Muscle of back (tissue), 11 donors: ENCODE measurements around the gene CCDC80. TPM values are rescaled to one million over a fixed set of nuclear protein-coding genes. Genes with fewer than 3 reads are reported as not detected.
"Not testable (repeated sequence)": the region's sequence is repeated elsewhere in the genome, so short reads cannot be mapped to it uniquely, and the experiment has no call there.

Experiments used
- DNase-seq, 3 donors: peaks; one replicate each; pipeline versions ENCODE4 v3.0.0 to v3.0.0-alpha.2; 2013
- polyA plus RNA-seq, 10 donors: library from polyadenylated mRNA; unstranded; fragments of 120-200 nt; gene quantifications; one replicate each; pipeline ENCODE4 v1.2.1, GENCODE V29; 2013; ENCODE audit not compliant: insufficient read length in 10 of 10

CCDC80 gene
- polyA plus RNA-seq, 10 donors, result 66.4 to 165 (median 107) TPM

- DNase-seq, result no peak
Measured at GRCh38 chr3:112594856-112595255, 46.1 kb downstream of the CCDC80 start.

GRCh38 chr3:112593258-112593657 is 47.7 kb downstream of the CCDC80 start:
- no peak for DNase-seq

GRCh38 chr3:112587336-112587735 is 53.6 kb downstream of the CCDC80 start:
- no peak for DNase-seq

- DNase-seq, result no peak
Measured at GRCh38 chr3:112585782-112586181, 55.2 kb downstream of the CCDC80 start.

GRCh38 chr3:112583105-112583504 is 57.8 kb downstream of the CCDC80 start:
- DNase-seq, result no peak

- DNase-seq, result peak; percentile 41 to 77 (median 53)
Measured at GRCh38 chr3:112582244-112582874, 58.6 kb downstream of the CCDC80 start.

- DNase-seq, result no peak
Measured at GRCh38 chr3:112579697-112580096, 61.2 kb downstream of the CCDC80 start.

- no peak for DNase-seq
Measured at GRCh38 chr3:112579232-112579631, 61.7 kb downstream of the CCDC80 start.

GRCh38 chr3:112572701-112573100 is 68.2 kb downstream of the CCDC80 start:
- DNase-seq, result no peak

GRCh38 chr3:112569265-112569664 is 71.7 kb downstream of the CCDC80 start:
- DNase-seq, result no peak

GRCh38 chr3:112568642-112569041 is 72.3 kb downstream of the CCDC80 start:
- no peak for DNase-seq

- DNase-seq, result no peak
Measured at GRCh38 chr3:112564940-112565305, 76.0 kb downstream of the CCDC80 start.

- not testable (repeated sequence) for DNase-seq
Measured at GRCh38 chr3:112564247-112564939, 76.5 kb downstream of the CCDC80 start.

- peak; percentile 99 to 100 (median 99) for DNase-seq
Measured at GRCh38 chr3:112561734-112562529, 79.0 kb downstream of the CCDC80 start, which contains the start of the genes ATG3 and SLC35A5. Gene ATG3, minus strand, starts transcription at chr3:112561962. Its CDS starts 434 bp downstream, at chr3:112561528. Gene SLC35A5, plus strand, starts transcription at chr3:112562045. Its CDS starts 1,359 bp downstream, at chr3:112563404.

GRCh38 chr3:112561484-112561733 is 79.5 kb downstream of the CCDC80 start:
- no peak for DNase-seq

- DNase-seq, result peak; percentile 80 to 91 (median 81)
Measured at GRCh38 chr3:112560721-112561483, 80.0 kb downstream of the CCDC80 start.

- DNase-seq, result no peak
Measured at GRCh38 chr3:112560307-112560706, 80.6 kb downstream of the CCDC80 start.

GRCh38 chr3:112557976-112558375 is 83.0 kb downstream of the CCDC80 start:
- DNase-seq, result no peak

- no peak for DNase-seq
Measured at GRCh38 chr3:112555535-112556170, 85.3 kb downstream of the CCDC80 start.

GRCh38 chr3:112550859-112551258 is 90.1 kb downstream of the CCDC80 start:
- DNase-seq, result no peak
